ENCODE data around the gene MMADHC. TPM values are rescaled to one million over a fixed set of nuclear protein-coding genes. Genes with fewer than 3 reads are reported as not detected.

MMADHC gene
- total RNA-seq, 1 donor from 2014 or later, result 70.4 TPM

DNA sequence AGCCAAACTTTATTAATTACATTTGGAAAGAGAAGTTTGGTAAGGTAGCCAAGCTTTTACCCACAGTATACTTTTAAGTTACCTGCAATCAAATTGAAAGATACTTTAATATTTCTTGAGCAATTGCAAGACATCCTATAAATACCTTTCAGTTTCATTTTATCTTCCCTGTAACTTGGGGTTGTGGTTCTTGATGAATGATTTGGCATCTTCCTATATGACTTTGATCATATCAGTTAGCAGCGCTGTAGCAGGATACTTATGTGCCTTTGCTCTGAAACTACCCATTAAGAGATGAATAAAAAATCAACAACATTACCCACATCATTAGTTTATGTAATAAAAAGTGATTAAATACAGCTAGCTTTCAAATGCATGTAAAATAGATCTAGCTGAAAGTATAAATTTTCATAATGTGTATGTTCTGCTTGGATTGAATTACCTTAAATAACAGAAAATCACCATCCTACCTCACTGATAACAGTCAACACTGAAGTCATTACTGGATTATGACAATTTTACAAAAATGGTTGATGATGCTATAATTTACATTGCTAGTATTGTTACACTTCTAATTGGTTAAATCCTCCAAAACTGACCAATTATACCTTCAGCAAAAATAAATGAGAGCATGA lies 50.4 kb downstream of the MMADHC start:
- no peak overlapping the region for H3K27ac ChIP-seq
- no peaks in the 10 kb centered on the region for H3K27me3 ChIP-seq (ENCODE audit: low read depth)
- intact Hi-C loops (cut with DNase I), result no loop called here
- ATAC-seq (no peak), DNase-seq (no peak)
- TF ChIP-seq, protein P1, sequence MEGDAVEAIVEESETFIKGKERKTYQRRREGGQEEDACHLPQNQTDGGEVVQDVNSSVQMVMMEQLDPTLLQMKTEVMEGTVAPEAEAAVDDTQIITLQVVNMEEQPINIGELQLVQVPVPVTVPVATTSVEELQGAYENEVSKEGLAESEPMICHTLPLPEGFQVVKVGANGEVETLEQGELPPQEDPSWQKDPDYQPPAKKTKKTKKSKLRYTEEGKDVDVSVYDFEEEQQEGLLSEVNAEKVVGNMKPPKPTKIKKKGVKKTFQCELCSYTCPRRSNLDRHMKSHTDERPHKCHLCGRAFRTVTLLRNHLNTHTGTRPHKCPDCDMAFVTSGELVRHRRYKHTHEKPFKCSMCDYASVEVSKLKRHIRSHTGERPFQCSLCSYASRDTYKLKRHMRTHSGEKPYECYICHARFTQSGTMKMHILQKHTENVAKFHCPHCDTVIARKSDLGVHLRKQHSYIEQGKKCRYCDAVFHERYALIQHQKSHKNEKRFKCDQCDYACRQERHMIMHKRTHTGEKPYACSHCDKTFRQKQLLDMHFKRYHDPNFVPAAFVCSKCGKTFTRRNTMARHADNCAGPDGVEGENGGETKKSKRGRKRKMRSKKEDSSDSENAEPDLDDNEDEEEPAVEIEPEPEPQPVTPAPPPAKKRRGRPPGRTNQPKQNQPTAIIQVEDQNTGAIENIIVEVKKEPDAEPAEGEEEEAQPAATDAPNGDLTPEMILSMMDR (IDR thresholded peaks at IDR 0.05), result no peak
- H3K4me1 ChIP-seq, result no peaks in the 10 kb centered on the region
- no peaks in the 10 kb centered on the region for H3K9me3 ChIP-seq
- no peaks in the 10 kb centered on the region for H3K36me3 ChIP-seq
- no peak overlapping the region for H3K4me3 ChIP-seq

DNA sequence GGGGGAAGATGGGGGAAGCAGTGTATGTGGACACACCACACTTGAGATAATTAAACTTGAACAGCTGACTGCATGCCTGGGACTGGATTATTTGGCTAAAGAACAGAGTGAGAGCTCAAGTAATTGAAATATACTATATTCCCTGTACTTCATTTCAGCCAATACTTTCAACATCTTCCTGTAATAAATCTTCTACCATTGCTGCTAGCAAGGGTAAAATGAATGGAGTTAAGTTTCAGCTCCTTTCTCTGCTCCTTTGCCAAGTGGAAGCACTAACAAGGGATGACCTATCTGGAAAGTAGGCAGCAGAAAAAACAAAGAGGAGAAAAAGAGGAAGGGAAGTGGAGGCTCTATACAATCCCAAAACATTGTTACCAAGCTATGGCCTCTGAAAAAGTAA lies 50.9 kb downstream of the MMADHC start:
- TF ChIP-seq, protein P1 (IDR thresholded peaks at IDR 0.05), result no peak
- Histone ChIP-seq H3K4me3 (no peak overlapping the region), H3K27ac (no peak overlapping the region), H3K4me1 (no peaks in the 10 kb centered on the region), H3K36me3 (no peaks in the 10 kb centered on the region), H3K27me3 (ENCODE audit: low read depth) (no peaks in the 10 kb centered on the region), H3K9me3 (no peaks in the 10 kb centered on the region)
- intact Hi-C loops (cut with DNase I), result no loop called here
- ATAC-seq (no peak), DNase-seq (no peak)

- TF ChIP-seq, protein P1 (IDR thresholded peaks at IDR 0.05), result no peak
- DNase-seq (no peak), ATAC-seq (no peak)
- H3K4me3 ChIP-seq, result no peak overlapping the region
- intact Hi-C loops (cut with DNase I), result no loop called here
- H3K9me3 ChIP-seq, result no peaks in the 10 kb centered on the region
- no peaks in the 10 kb centered on the region for H3K4me1 ChIP-seq
- no peaks in the 10 kb centered on the region for H3K27me3 ChIP-seq (ENCODE audit: low read depth)
- no peak overlapping the region for H3K27ac ChIP-seq
- no peaks in the 10 kb centered on the region for H3K36me3 ChIP-seq
These were observed 52.9 kb downstream of the MMADHC start for GRCh38 chr2:149534674-149535073.

GRCh38 chr2:149528983-149529382 lies 58.6 kb downstream of the MMADHC start:
- Histone ChIP-seq H3K9me3 (no peaks in the 10 kb centered on the region), H3K27me3 (ENCODE audit: low read depth) (no peaks in the 10 kb centered on the region), H3K27ac (no peak overlapping the region), H3K4me3 (no peak overlapping the region), H3K36me3 (no peaks in the 10 kb centered on the region), H3K4me1 (no peaks in the 10 kb centered on the region)
- ATAC-seq (no peak), DNase-seq (no peak)
- intact Hi-C loops (cut with DNase I), result no loop called here
- TF ChIP-seq, protein P1 (IDR thresholded peaks at IDR 0.05), result no peak

GRCh38 chr2:149527998-149528755 lies 59.4 kb downstream of the MMADHC start:
- Histone ChIP-seq H3K36me3 (no peaks in the 10 kb centered on the region), H3K4me1 (no peaks in the 10 kb centered on the region), H3K27me3 (ENCODE audit: low read depth) (no peaks in the 10 kb centered on the region), H3K9me3 (no peaks in the 10 kb centered on the region), H3K27ac (no peak overlapping the region), H3K4me3 (no peak overlapping the region)
- DNase-seq (no peak), ATAC-seq (no peak)
- intact Hi-C loops (cut with DNase I), result no loop called here
- TF ChIP-seq, protein P1 (IDR thresholded peaks at IDR 0.05), result no peak
